SU-DHL-6 (cell line): ENCODE results near the gene SGK1.

Experiments used
- H2AFZ ChIP-seq: fragments of 200-600 bp; sonication (generic); 2 replicates; pipeline ENCODE4 v1.6.1; 2014; ENCODE audit warnings: low read depth, mild to moderate bottlenecking, moderate library complexity, mixed read lengths, antibody characterized with exemption, low read length; ENCODE audit not compliant: severe bottlenecking
- H3F3A ChIP-seq: fragments of 200-600 bp; shearing (Covaris generic); 2 replicates; pipeline ENCODE4 v1.6.0; 2016; ENCODE audit warnings: antibody characterized with exemption, mild to moderate bottlenecking; ENCODE audit not compliant: insufficient read depth
- H3K27ac ChIP-seq: fragments of 200-600 bp; sonication (generic); 2 replicates; pipeline ENCODE4 v1.5.1; 2016; ENCODE audit warnings: low read depth, mild to moderate bottlenecking, low read length, moderate library complexity, mixed read lengths
- H3K27me3 ChIP-seq: fragments of 200-600 bp; sonication (generic), shearing (Covaris generic); 2 replicates; pipeline ENCODE4 v1.6.0; 2014; ENCODE audit warnings: mild to moderate bottlenecking, low read length
- H3K36me3 ChIP-seq: fragments of 200-600 bp; sonication (generic); 2 replicates; pipeline ENCODE4 v1.6.1; 2014; ENCODE audit warnings: mild to moderate bottlenecking, low read length, mixed read lengths
- H3K4me2 ChIP-seq: fragments of 300-600, 200-600 bp; shearing (Covaris generic), sonication (generic); 2 replicates; pipeline ENCODE4 v1.6.0; 2014; ENCODE audit warnings: low read length, low read depth, mild to moderate bottlenecking; ENCODE audit not compliant: poor library complexity, severe bottlenecking
- H3K4me3 ChIP-seq: fragments of 200-600 bp; sonication (generic); 2 replicates; pipeline ENCODE4 v1.5.1; 2014; ENCODE audit warnings: antibody characterized with exemption, low read length, mild to moderate bottlenecking, mixed read lengths; ENCODE audit not compliant: insufficient read depth, poor library complexity, severe bottlenecking
- H3K79me2 ChIP-seq: fragments of 200-600 bp; sonication (generic); 2 replicates; pipeline ENCODE4 v1.6.1; 2014; ENCODE audit warnings: mild to moderate bottlenecking, low read length, moderate library complexity; ENCODE audit not compliant: insufficient read depth
- H3K9ac ChIP-seq: fragments of 200-600 bp; sonication (generic); 2 replicates; pipeline ENCODE4 v1.7.0; 2014; ENCODE audit warnings: mild to moderate bottlenecking, low read length
- H3K9me2 ChIP-seq: fragments of 200-600 bp; sonication (generic); replicated peaks from 2 replicates; pipeline ENCODE4 v1.6.1; 2014; ENCODE audit warnings: low read length; ENCODE audit not compliant: insufficient read depth
- H3K9me3 ChIP-seq: fragments of 200-600 bp; sonication (generic); 2 replicates; pipeline ENCODE4 v1.6.1; 2014; ENCODE audit warnings: low read length, mixed read lengths; ENCODE audit not compliant: insufficient read depth
- H4K20me1 ChIP-seq: fragments of 200-600 bp; sonication (generic); 2 replicates; pipeline ENCODE4 v1.6.1; 2014; ENCODE audit warnings: low read depth, mild to moderate bottlenecking, antibody characterized with exemption, low read length, moderate library complexity, mixed read lengths
- CTCF ChIP-seq: fragments of 200-600 bp; sonication (generic); IDR thresholded peaks from one replicate; pipeline ENCODE4 v1.5.1; 2017; ENCODE audit warnings: antibody characterized with exemption, mild to moderate bottlenecking, low read length, moderate library complexity; ENCODE audit not compliant: insufficient read depth, poor library complexity, severe bottlenecking
- EZH2phosphoT487 ChIP-seq: fragments of 200-600 bp; sonication (generic), shearing (Covaris generic); conservative IDR thresholded peaks from 2 replicates; pipeline ENCODE4 v1.6.1; 2018; ENCODE audit warnings: mild to moderate bottlenecking, antibody characterized with exemption, low read length, moderate library complexity, mixed read lengths

Gene SGK1

DNA sequence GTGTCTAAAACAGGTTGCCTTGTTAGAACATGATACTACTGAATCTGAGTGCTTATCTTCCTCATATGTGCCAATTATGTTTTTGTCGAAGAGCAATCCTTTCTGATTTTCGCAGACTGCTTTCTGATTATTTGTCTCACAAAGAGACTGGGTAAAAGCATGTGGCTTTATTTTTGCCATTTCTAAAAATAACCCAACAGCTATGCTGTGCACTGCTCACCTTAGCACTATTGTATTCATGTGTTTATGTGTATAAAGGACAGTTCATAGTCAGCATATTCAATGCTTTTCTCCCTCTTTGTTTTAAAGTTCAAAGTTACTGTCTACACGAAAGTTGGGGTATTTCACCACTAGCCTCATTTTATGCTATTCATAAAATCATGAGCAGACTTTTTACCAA, 127.0 kb downstream of the SGK1 start:
- Histone ChIP-seq H3F3A (peaks cover 16% of the 10 kb centered on the region; the same call in 1 of the 2 replicates), H3K27ac (peak overlapping the region; percentile 45), H4K20me1 (no peaks in the 10 kb centered on the region), H3K4me3 (peak overlapping the region; percentile 10), H3K9me2 (no peaks in the 10 kb centered on the region), H3K9me3 (no peaks in the 10 kb centered on the region), H3K36me3 (no peaks in the 10 kb centered on the region), H2AFZ (no peak overlapping the region), H3K4me2 (peak overlapping the region; percentile 43), H3K79me2 (no peaks in the 10 kb centered on the region), H3K27me3 (no peaks in the 10 kb centered on the region), H3K9ac (peak overlapping the region; percentile 14; the same call in 1 of the 2 replicates)
- TF ChIP-seq CTCF = no peak
- no peak for TF ChIP-seq EZH2phosphoT487

DNA sequence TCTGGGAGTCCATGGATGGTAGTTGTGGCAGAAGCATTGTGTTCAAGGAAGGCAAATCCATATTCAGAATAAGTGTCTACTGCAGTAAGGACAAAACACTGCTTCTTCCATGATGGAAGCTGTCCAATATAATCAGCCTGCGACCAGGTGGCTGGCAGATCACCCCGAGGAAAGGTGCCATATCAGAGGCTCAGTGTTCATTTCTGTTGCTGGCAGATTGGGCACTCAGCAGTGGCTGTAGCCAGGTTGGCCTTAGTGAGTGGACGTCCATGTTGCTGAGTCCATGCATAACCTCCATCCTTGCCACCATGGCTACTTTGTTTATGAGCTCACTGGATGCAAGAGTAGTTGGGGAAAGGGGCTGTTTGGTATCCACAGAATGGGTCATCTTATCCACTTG, 130.2 kb downstream of the SGK1 start:
- H4K20me1 ChIP-seq = no peaks in the 10 kb centered on the region
- H3K9me3 ChIP-seq = no peaks in the 10 kb centered on the region
- H3K9me2 ChIP-seq = no peaks in the 10 kb centered on the region
- H3F3A ChIP-seq = peaks cover 16% of the 10 kb centered on the region; the same call in 1 of the 2 replicates
- no peaks in the 10 kb centered on the region for H3K27me3 ChIP-seq
- H3K4me3 ChIP-seq = no peak overlapping the region
- no peak overlapping the region for H3K27ac ChIP-seq
- H3K4me2 ChIP-seq = no peak overlapping the region
- H3K79me2 ChIP-seq = no peaks in the 10 kb centered on the region
- no peak overlapping the region for H2AFZ ChIP-seq
- H3K36me3 ChIP-seq = no peaks in the 10 kb centered on the region
- TF ChIP-seq CTCF (no peak), EZH2phosphoT487 (no peak)
- no peak overlapping the region for H3K9ac ChIP-seq

GRCh38 chr6:134187154-134187553, 130.8 kb downstream of the SGK1 start:
- Histone ChIP-seq H3K36me3 (no peaks in the 10 kb centered on the region), H3K27ac (no peak overlapping the region), H3K9me2 (no peaks in the 10 kb centered on the region), H3K79me2 (no peaks in the 10 kb centered on the region), H3K9me3 (no peaks in the 10 kb centered on the region), H3K4me2 (no peak overlapping the region), H2AFZ (no peak overlapping the region), H3K27me3 (no peaks in the 10 kb centered on the region), H3K9ac (no peak overlapping the region), H3K4me3 (no peak overlapping the region), H4K20me1 (no peaks in the 10 kb centered on the region), H3F3A (peaks cover 19% of the 10 kb centered on the region; the same call in 1 of the 2 replicates)
- no peak for TF ChIP-seq EZH2phosphoT487

DNA sequence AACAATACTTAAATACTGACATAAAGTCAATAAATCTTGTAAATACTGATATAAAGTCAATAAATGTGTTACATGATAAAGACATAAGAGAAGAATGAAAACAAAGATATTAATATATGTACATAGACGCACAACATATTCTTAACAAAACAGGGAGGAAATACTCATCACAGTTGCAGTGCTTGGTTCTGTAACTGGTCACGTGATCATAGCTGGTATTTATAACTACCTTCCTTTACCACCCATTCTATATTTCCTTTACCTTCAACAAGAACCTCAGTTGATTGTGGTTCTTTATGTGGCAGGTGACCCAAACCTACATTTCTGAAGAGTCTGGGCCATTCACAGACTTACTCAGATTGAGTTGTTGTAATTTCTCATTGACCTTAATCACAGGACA, 131.6 kb downstream of the SGK1 start:
- Histone ChIP-seq H3F3A (peaks cover 19% of the 10 kb centered on the region; the same call in 1 of the 2 replicates), H4K20me1 (no peaks in the 10 kb centered on the region), H3K79me2 (no peaks in the 10 kb centered on the region), H3K9me2 (no peaks in the 10 kb centered on the region), H2AFZ (no peak overlapping the region), H3K9me3 (no peaks in the 10 kb centered on the region), H3K27me3 (no peaks in the 10 kb centered on the region), H3K36me3 (no peaks in the 10 kb centered on the region), H3K4me3 (no peak overlapping the region), H3K27ac (peak overlapping the region; percentile 47), H3K4me2 (peak overlapping the region; percentile 39), H3K9ac (no peak overlapping the region)
- TF ChIP-seq CTCF = no peak
- no peak for TF ChIP-seq EZH2phosphoT487
